K562 (cell line): ENCODE data around the gene CCDC167. TPM values are rescaled to one million over a fixed set of nuclear protein-coding genes. Genes with fewer than 3 reads are reported as not detected.

Source experiments
- ATAC-seq: fragments of 200-7000 bp; cut with Tn5 transposase; 3 replicates; pipeline ENCODE4 v1.9.1; 2020; ENCODE audit warnings: moderate library complexity
- BruUV-seq: library from RNA; stranded (reverse); fragments of 400-500 nt; replicated peaks from 2 replicates; lab custom pipeline; 2021; lab: Mats Ljungman, UMichigan
- CTCF ChIA-PET: fragments of 300-600 bp; formaldehyde crosslinking; extraction: SDS; loops from one replicate; lab custom pipeline; 2021; ENCODE audit warnings: low intra/inter-chr PET ratio; lab: Yijun Ruan, JAX
- POLR2A ChIA-PET: fragments of 300-600, 350-650 bp; sonication (Branson Sonifier 250); formaldehyde crosslinking; extraction: SDS; loops from one replicate; lab custom pipeline; 2021; ENCODE audit warnings: antibody characterized with exemption, inconsistent platforms; lab: Yijun Ruan, JAX
- DNase-seq, 4 experiments: peaks; one replicate each; pipeline versions ENCODE4 v3.0.0 to v3.0.0-alpha.2; 2011 to 2018; ENCODE audit warnings: low spot score in 3 of 4, mixed read lengths in 3 of 4; ENCODE audit errors: extremely low read depth in 1 of 4
- FAIRE-seq: peaks from 2 replicates; lab custom pipeline; 2011; peaks lifted over from hg19 to GRCh38; lab: Jason Lieb, UNC
- H2AFZ ChIP-seq: 2 replicates; pipeline ENCODE4 v1.6.0; 2011; ENCODE audit warnings: low read depth, low read length, control low read depth, inconsistent platforms
- H3K27ac ChIP-seq: fragments of 200-600 bp; 3 replicates; pipeline ENCODE4 v1.8.0; 2011; ENCODE audit warnings: low read depth, mild to moderate bottlenecking, control low read depth, inconsistent platforms, low read length, moderate library complexity, mixed read lengths; ENCODE audit errors: extremely low read depth
- H3K27me3 ChIP-seq, 2 experiments: fragments of 300-600 bp in 1 of 2; 2 replicates in 1 of 2; 3 replicates in 1 of 2; pipeline versions ENCODE4 v1.6.0 to v1.8.0; 2011; ENCODE audit warnings: inconsistent platforms in 2 of 2, low read length in 2 of 2, mild to moderate bottlenecking in 1 of 2, mixed read lengths in 1 of 2, moderate library complexity in 1 of 2; ENCODE audit not compliant: control insufficient read depth in 2 of 2, insufficient read depth in 2 of 2
- H3K36me3 ChIP-seq: fragments of 300-600 bp; 3 replicates; pipeline ENCODE4 v1.8.0; 2011; ENCODE audit warnings: mild to moderate bottlenecking, low read length, inconsistent platforms; ENCODE audit not compliant: control insufficient read depth, insufficient read depth
- H3K4me1 ChIP-seq, 2 experiments: fragments of 200-600 bp in 1 of 2; replicated peaks in 1 of 2; 2 replicates in 1 of 2; 3 replicates in 1 of 2; pipeline versions ENCODE4 v1.5.1 to v1.8.0; 2011; ENCODE audit warnings: inconsistent platforms in 2 of 2, low read length in 2 of 2, mild to moderate bottlenecking in 1 of 2, mixed read lengths in 1 of 2, moderate library complexity in 1 of 2; ENCODE audit not compliant: control insufficient read depth in 2 of 2, insufficient read depth in 2 of 2
- H3K4me2 ChIP-seq: 2 replicates; pipeline ENCODE4 v1.6.1; 2011; ENCODE audit warnings: low read length, control low read depth, inconsistent platforms, mixed read lengths; ENCODE audit not compliant: insufficient read depth
- H3K4me3 ChIP-seq: fragments of 200-600 bp; sonication (generic), shearing (Covaris generic); 2 replicates; pipeline ENCODE4 v1.5.1; 2016; ENCODE audit warnings: control low read depth, inconsistent platforms
- H3K79me2 ChIP-seq: fragments of 200-600 bp; 3 replicates; pipeline ENCODE4 v1.8.0; 2011; ENCODE audit warnings: low read length, inconsistent platforms; ENCODE audit not compliant: control insufficient read depth, insufficient read depth
- H3K9ac ChIP-seq, 2 experiments: 2 replicates each; pipeline versions ENCODE4 v1.6.0 to v1.6.1; 2011; ENCODE audit warnings: low read depth in 2 of 2, low read length in 2 of 2, control low read depth in 1 of 2, inconsistent platforms in 1 of 2, mild to moderate bottlenecking in 1 of 2, mixed read lengths in 1 of 2; ENCODE audit not compliant: insufficient read depth in 1 of 2
- H3K9me1 ChIP-seq: one replicate; pipeline ENCODE4 v1.6.0; 2011; ENCODE audit warnings: inconsistent platforms, mild to moderate bottlenecking, low read length, moderate library complexity; ENCODE audit not compliant: control insufficient read depth, insufficient read depth
- H3K9me3 ChIP-seq: replicated peaks from 2 replicates; pipeline ENCODE4 v1.5.1; 2011; ENCODE audit warnings: low read depth, low read length, inconsistent platforms; ENCODE audit not compliant: control insufficient read depth, insufficient read depth
- H4K20me1 ChIP-seq: replicated peaks from 2 replicates; pipeline ENCODE4 v1.6.1; 2011; ENCODE audit warnings: low read length, inconsistent platforms, mixed read lengths; ENCODE audit not compliant: control insufficient read depth, insufficient read depth
- BCOR ChIP-seq: fragments of 450-650 bp; IDR thresholded peaks from 2 replicates; pipeline ENCODE4 v1.6.1; 2016
- CEBPG ChIP-seq, 3 experiments: fragments of 200-800 bp in 1 of 3; sonication (Bioruptor generic) in 1 of 3; sonication (generic) in 1 of 3; formaldehyde crosslinking in 1 of 3; IDR thresholded peaks in 2 of 3; conservative IDR thresholded peaks in 1 of 3; 2 replicates each; pipeline versions ENCODE4 v1.6.1 to v1.8.0; 2016 to 2022; ENCODE audit warnings: missing compliant biosample characterization in 2 of 3, missing genetic modification characterization in 2 of 3, mild to moderate bottlenecking in 1 of 3, missing genetic modification reagents in 1 of 3
- CHD4 ChIP-seq: fragments of 200-600 bp; sonication (generic); IDR thresholded peaks from 3 replicates; pipeline ENCODE4 v1.6.1; 2012; ENCODE audit warnings: low read depth, mild to moderate bottlenecking, mixed read lengths, low read length, inconsistent platforms; ENCODE audit not compliant: insufficient read depth, insufficient replicate concordance, poor library complexity, severe bottlenecking
- ETV5 ChIP-seq: sonication (generic); formaldehyde crosslinking; IDR thresholded peaks from 2 replicates; pipeline ENCODE4 v1.4.0; 2020; ENCODE audit warnings: low read depth, mild to moderate bottlenecking, missing genetic modification reagents
- HDAC2 ChIP-seq: fragments of 450-650 bp; IDR thresholded peaks from 2 replicates; pipeline ENCODE4 v1.6.1; 2016; ENCODE audit warnings: mild to moderate bottlenecking
- HLTF ChIP-seq: fragments of 450-650 bp; IDR thresholded peaks from 2 replicates; pipeline ENCODE4 v1.6.1; 2016
- HNRNPK ChIP-seq: fragments of 200-400 bp; formaldehyde crosslinking; IDR thresholded peaks from one replicate; pipeline ENCODE4 v1.6.1; 2018; ENCODE audit warnings: mild to moderate bottlenecking, low read depth, low read length; ENCODE audit not compliant: poor library complexity, severe bottlenecking
- HNRNPLL ChIP-seq: fragments of 200-400 bp; formaldehyde crosslinking; IDR thresholded peaks from 2 replicates; pipeline ENCODE4 v1.6.1; 2017; ENCODE audit warnings: low read length, low read depth, mild to moderate bottlenecking; ENCODE audit not compliant: poor library complexity, severe bottlenecking
- NR4A1 ChIP-seq, 2 experiments: fragments of 250-450 bp in 1 of 2; fragments of 450-650 bp in 1 of 2; sonication (Bioruptor Pico) in 1 of 2; IDR thresholded peaks; 2 replicates each; pipeline versions ENCODE4 v1.4.0 to v1.6.1; 2016 to 2020; ENCODE audit warnings: mild to moderate bottlenecking in 2 of 2, missing compliant biosample characterization in 1 of 2, missing genetic modification characterization in 1 of 2, moderate library complexity in 1 of 2
- PHB ChIP-seq: fragments of 250-450 bp; sonication (Bioruptor Pico); IDR thresholded peaks from 2 replicates; pipeline ENCODE4 v1.5.0; 2021
- RBM25 ChIP-seq: fragments of 200-400 bp; formaldehyde crosslinking; IDR thresholded peaks from 2 replicates; pipeline ENCODE4 v1.6.1; 2018; ENCODE audit warnings: low read length, low read depth, moderate library complexity; ENCODE audit not compliant: severe bottlenecking
- SMARCA5 ChIP-seq: fragments of 450-650 bp; IDR thresholded peaks from 2 replicates; pipeline ENCODE4 v1.6.1; 2016
- SP1 ChIP-seq: sonication (generic); formaldehyde crosslinking; IDR thresholded peaks from 2 replicates; pipeline ENCODE4 v1.8.1; 2022; ENCODE audit warnings: mild to moderate bottlenecking, missing genetic modification reagents
- SP2 ChIP-seq: IDR thresholded peaks from 2 replicates; pipeline ENCODE4 v1.6.1; 2011; ENCODE audit warnings: mild to moderate bottlenecking, low read depth, low read length, moderate library complexity; ENCODE audit not compliant: poor library complexity, severe bottlenecking; ENCODE audit errors: extremely low read depth
- ZFP36 ChIP-seq: fragments of 150-350 bp; IDR thresholded peaks from 2 replicates; pipeline ENCODE4 v1.6.1; 2018; ENCODE audit warnings: low read length, low read depth; ENCODE audit not compliant: partially characterized antibody
- ZFPM2 ChIP-seq: fragments of 250-450 bp; sonication (Bioruptor Pico); IDR thresholded peaks from 2 replicates; pipeline ENCODE4 v1.5.1; 2022; ENCODE audit warnings: mild to moderate bottlenecking
- ZNF121 ChIP-seq: sonication (generic); formaldehyde crosslinking; conservative IDR thresholded peaks from 2 replicates; pipeline ENCODE4 v1.8.0; 2022; ENCODE audit warnings: missing genetic modification reagents
- ZNF174 ChIP-seq: fragments of 250-450 bp; sonication (Bioruptor Pico); IDR thresholded peaks from 2 replicates; pipeline ENCODE4 v1.4.0; 2020; ENCODE audit warnings: mild to moderate bottlenecking
- ZNF175 ChIP-seq: fragments of 200-800 bp; sonication (Bioruptor generic); IDR thresholded peaks from 2 replicates; pipeline ENCODE4 v1.6.1; 2016; ENCODE audit warnings: low read depth, mild to moderate bottlenecking, missing genetic modification characterization, missing compliant biosample characterization
- WGBS: fragments of 100-300 bp; shearing (Covaris generic); methylation state at CpG from one replicate; pipeline ENCODE4 v1.1.6; 2016; ENCODE audit warnings: low coverage, mixed read lengths; ENCODE audit not compliant: insufficient coverage; ENCODE audit errors: missing lambda C conversion rate; 5-methylcytosine and 5-hydroxymethylcytosine counted together
- in situ Hi-C: fragments of 300-500 bp; cut with MboI; formaldehyde crosslinking; loops from 4 replicates; pipeline ENCODE4 v1.15.0; 2018; ENCODE audit warnings: inconsistent platforms, mixed read lengths
- intact Hi-C: fragments of 100-400 bp; cut with micrococcal nuclease; formaldehyde crosslinking; loops from 2 replicates; pipeline ENCODE4 v1.14.2; 2022
- polyA plus RNA-seq, 8 experiments: library from polyadenylated mRNA; depleted of rRNA in 4 of 8; stranded (reverse) in 5 of 8; unstranded in 3 of 8; fragments of >200 nt; fragmentation: Nextera tagmentation in 2 of 8; fragmentation: Illumina TruSeq in 1 of 8; extraction: Ambion mirVana in 2 of 8; extraction: Trizol in 1 of 8; gene quantifications; 2 replicates each; pipeline versions ENCODE4 v1.2.1 to v1.2.3, GENCODE V29; 2011 to 2014; ENCODE audit warnings: inconsistent platforms in 1 of 8, missing spikeins in 1 of 8
- total RNA-seq, 7 experiments: library from RNA; depleted of rRNA in 6 of 7; stranded (reverse); fragments of >200 nt in 6 of 7; fragmentation: Illumina TruSeq in 2 of 7; extraction: Trizol in 2 of 7; gene quantifications; 2 replicates each; pipeline versions ENCODE4 v1.2.1 to v1.2.3, GENCODE V29; 2011 to 2021; ENCODE audit warnings: low replicate concordance in 1 of 7
- TF ChIP-seq, protein P1 (sequence below): fragments of 450-650 bp; formaldehyde crosslinking; IDR thresholded peaks from 2 replicates; pipeline ENCODE4 v1.4.0; 2022; ENCODE audit warnings: missing genetic modification characterization
- TF ChIP-seq, protein P2 (sequence below): sonication (generic); formaldehyde crosslinking; IDR thresholded peaks from 2 replicates; pipeline ENCODE4 v1.8.0; 2022; ENCODE audit warnings: mild to moderate bottlenecking, low read depth, missing genetic modification reagents
- TF ChIP-seq, protein P3 (sequence below): fragments of 250-450 bp; sonication (Bioruptor Pico); IDR thresholded peaks from 2 replicates; pipeline ENCODE4 v1.8.0; 2022; ENCODE audit warnings: moderate library complexity, mild to moderate bottlenecking, inconsistent platforms

The CCDC167 gene
- total and polyA plus RNA-seq, 9 of the 15 experiments (the other 6 are each of a cell fraction or from before 2014, with no cell fraction given): 26.0 to 114 (median 45.2) TPM

DNA sequence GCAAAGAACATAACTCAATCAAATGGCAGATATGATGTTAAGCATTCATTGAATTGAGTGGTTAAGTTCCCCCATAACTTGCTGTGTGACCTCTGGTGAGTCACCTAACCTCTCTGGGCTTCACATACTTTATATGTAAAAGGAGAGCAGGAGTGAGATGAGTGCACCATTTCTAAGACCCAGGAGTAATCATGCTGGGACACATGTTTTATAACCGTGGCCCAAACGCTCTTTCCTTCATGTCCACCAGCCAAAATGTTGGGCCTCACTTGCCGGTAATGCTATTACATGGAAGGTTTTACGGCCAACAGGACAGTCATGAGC is 40.3 kb upstream of the CCDC167 start:
- no peaks in the 10 kb centered on the region for H3K36me3 ChIP-seq
- H3K4me1 ChIP-seq: peaks cover 2 to 20% of the 10 kb centered on the region in 2 experiments; a peak in 3 of 5 replicates
- peaks cover 11% of the 10 kb centered on the region; the same call in 1 of the 2 replicates for H4K20me1 ChIP-seq
- H3K4me3 ChIP-seq: no peak overlapping the region
- H3K9me3 ChIP-seq: no peaks in the 10 kb centered on the region
- no peak for FAIRE-seq
- peaks cover 49 to 85% of the 10 kb centered on the region in 2 experiments for H3K27me3 ChIP-seq
- H3K79me2 ChIP-seq: no peaks in the 10 kb centered on the region
- no TSS peak for BruUV-seq
- no peak overlapping the region for H2AFZ ChIP-seq
- no peak overlapping the region for H3K4me2 ChIP-seq
- POLR2A ChIA-PET: no interaction called here
- CTCF ChIA-PET: no interaction called here
- H3K27ac ChIP-seq: no peak overlapping the region
- DNase-seq: no peak
- ATAC-seq: no peak
- in situ Hi-C loops (no loop called here), intact Hi-C loops (no loop called here)
- 20% methylated on average over 4 of the region's 4 CpGs for WGBS
- no peaks in the 10 kb centered on the region for H3K9me1 ChIP-seq
- no peak overlapping the region for H3K9ac ChIP-seq
- TF ChIP-seq SMARCA5 (peak; percentile 74; the same call in 1 of the 2 replicates), SP2 (no peak), ZFP36 (peak; percentile 90), HDAC2 (peak; percentile 77), BCOR (peak; percentile 94), ZNF121 (no peak), PHB (CRISPR knock-in tag) (no peak), NR4A1 (CRISPR knock-in tag; IDR thresholded peaks at IDR 0.05) (no peak), NR4A1 (tag; IDR thresholded peaks at IDR 0.05) (no peak), HNRNPK (no peak), CEBPG (CRISPR knock-in tag; IDR thresholded peaks at IDR 0.05) (no peak), CEBPG (tag; conservative IDR thresholded peaks at IDR 0.05 in 1 of 2, IDR thresholded peaks at IDR 0.05 in 1 of 2) (no peak), ZFPM2 (CRISPR knock-in tag) (no peak), ZNF175 (CRISPR knock-in tag) (no peak), HNRNPLL (no peak), RBM25 (peak; percentile 94), HLTF (no peak), ZNF174 (no peak), ETV5 (CRISPR knock-in tag) (no peak), CHD4 (peak; percentile 62), SP1 (CRISPR knock-in tag) (no peak)
- TF ChIP-seq, protein P1, sequence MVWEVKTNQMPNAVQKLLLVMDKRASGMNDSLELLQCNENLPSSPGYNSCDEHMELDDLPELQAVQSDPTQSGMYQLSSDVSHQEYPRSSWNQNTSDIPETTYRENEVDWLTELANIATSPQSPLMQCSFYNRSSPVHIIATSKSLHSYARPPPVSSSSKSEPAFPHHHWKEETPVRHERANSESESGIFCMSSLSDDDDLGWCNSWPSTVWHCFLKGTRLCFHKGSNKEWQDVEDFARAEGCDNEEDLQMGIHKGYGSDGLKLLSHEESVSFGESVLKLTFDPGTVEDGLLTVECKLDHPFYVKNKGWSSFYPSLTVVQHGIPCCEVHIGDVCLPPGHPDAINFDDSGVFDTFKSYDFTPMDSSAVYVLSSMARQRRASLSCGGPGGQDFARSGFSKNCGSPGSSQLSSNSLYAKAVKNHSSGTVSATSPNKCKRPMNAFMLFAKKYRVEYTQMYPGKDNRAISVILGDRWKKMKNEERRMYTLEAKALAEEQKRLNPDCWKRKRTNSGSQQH (CRISPR knock-in tag): no peak
- TF ChIP-seq, protein P2, sequence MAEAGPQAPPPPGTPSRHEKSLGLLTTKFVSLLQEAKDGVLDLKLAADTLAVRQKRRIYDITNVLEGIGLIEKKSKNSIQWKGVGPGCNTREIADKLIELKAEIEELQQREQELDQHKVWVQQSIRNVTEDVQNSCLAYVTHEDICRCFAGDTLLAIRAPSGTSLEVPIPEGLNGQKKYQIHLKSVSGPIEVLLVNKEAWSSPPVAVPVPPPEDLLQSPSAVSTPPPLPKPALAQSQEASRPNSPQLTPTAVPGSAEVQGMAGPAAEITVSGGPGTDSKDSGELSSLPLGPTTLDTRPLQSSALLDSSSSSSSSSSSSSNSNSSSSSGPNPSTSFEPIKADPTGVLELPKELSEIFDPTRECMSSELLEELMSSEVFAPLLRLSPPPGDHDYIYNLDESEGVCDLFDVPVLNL (CRISPR knock-in tag): no peak
- TF ChIP-seq, protein P3, sequence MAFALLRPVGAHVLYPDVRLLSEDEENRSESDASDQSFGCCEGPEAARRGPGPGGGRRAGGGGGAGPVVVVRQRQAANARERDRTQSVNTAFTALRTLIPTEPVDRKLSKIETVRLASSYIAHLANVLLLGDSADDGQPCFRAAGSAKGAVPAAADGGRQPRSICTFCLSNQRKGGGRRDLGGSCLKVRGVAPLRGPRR: no peak
